WTC11 (cell line): Measurements from ENCODE around the gene ILRUN. TPM values are rescaled to one million over a fixed set of nuclear protein-coding genes. Genes with fewer than 3 reads are reported as not detected.
A peak's percentile ranks its signal among the peaks of the same experiment; 100 is the strongest.
"Not testable (repeated sequence)": the region's sequence is repeated elsewhere in the genome, so short reads cannot be mapped to it uniquely, and the experiment has no call there.

Experiments used
- ATAC-seq: fragments of 200-7000 bp; cut with Tn5 transposase; 2 replicates; pipeline ENCODE4 v1.10.0; 2021; ENCODE audit warnings: mild to moderate bottlenecking, moderate library complexity
- CTCF ChIA-PET: fragments of 300-600 bp; sonication (Branson Sonifier 250); formaldehyde crosslinking; loops from one replicate; lab custom pipeline; 2021; ENCODE audit warnings: antibody characterized with exemption; lab: Charles Lee
- POLR2A ChIA-PET: fragments of 350-600 bp; sonication (Branson Sonifier 250); formaldehyde crosslinking; loops from one replicate; lab custom pipeline; 2021; ENCODE audit warnings: antibody characterized with exemption; lab: Charles Lee
- DNase-seq: peaks from one replicate; pipeline ENCODE4 v3.0.0; 2021; ENCODE audit warnings: low spot score
- H3K27ac Mint-ChIP-seq: 2 replicates; pipeline ENCODE4 v1.8.0; 2021; ENCODE audit warnings: mixed read lengths
- H3K27me3 Mint-ChIP-seq: 2 replicates; pipeline ENCODE4 v1.8.0; 2021; ENCODE audit warnings: low read depth, mild to moderate bottlenecking, moderate library complexity, mixed read lengths
- H3K36me3 Mint-ChIP-seq: 2 replicates; pipeline ENCODE4 v1.8.0; 2021; ENCODE audit warnings: mixed read lengths
- H3K4me1 Mint-ChIP-seq: 2 replicates; pipeline ENCODE4 v1.8.0; 2022; ENCODE audit warnings: mixed read lengths
- H3K4me3 Mint-ChIP-seq: 2 replicates; pipeline ENCODE4 v1.8.0; 2021; ENCODE audit warnings: mild to moderate bottlenecking, moderate library complexity, mixed read lengths
- H3K9me3 Mint-ChIP-seq: 2 replicates; pipeline ENCODE4 v1.8.0; 2021; ENCODE audit warnings: mixed read lengths
- CDX4 ChIP-seq: fragments of 250-450 bp; sonication (Bioruptor Pico); IDR thresholded peaks from 2 replicates; pipeline ENCODE4 v1.9.0; 2021; ENCODE audit warnings: moderate library complexity, mild to moderate bottlenecking, inconsistent platforms, borderline replicate concordance
- ERG ChIP-seq: fragments of 250-450 bp; sonication (Bioruptor Pico); IDR thresholded peaks from 2 replicates; pipeline ENCODE4 v1.8.0; 2021; ENCODE audit warnings: mild to moderate bottlenecking
- ESRRA ChIP-seq: sonication (generic); formaldehyde crosslinking; IDR thresholded peaks from 2 replicates; pipeline ENCODE4 v1.8.1; 2022; ENCODE audit warnings: mild to moderate bottlenecking, missing genetic modification reagents, borderline replicate concordance
- FOXJ3 ChIP-seq: sonication (generic); formaldehyde crosslinking; IDR thresholded peaks from 2 replicates; pipeline ENCODE4 v1.9.0; 2021; ENCODE audit warnings: missing genetic modification reagents, mild to moderate bottlenecking, borderline replicate concordance
- FOXP1 ChIP-seq: sonication (generic); formaldehyde crosslinking; IDR thresholded peaks from 2 replicates; pipeline ENCODE4 v1.8.0; 2022; ENCODE audit warnings: missing genetic modification reagents, mild to moderate bottlenecking, moderate library complexity, borderline replicate concordance
- GABPB1 ChIP-seq: sonication (generic); formaldehyde crosslinking; IDR thresholded peaks from 2 replicates; pipeline ENCODE4 v1.8.1; 2023; ENCODE audit warnings: mild to moderate bottlenecking, missing genetic modification reagents
- KAT7 ChIP-seq: sonication (generic); formaldehyde crosslinking; IDR thresholded peaks from 2 replicates; pipeline ENCODE4 v1.8.1; 2023; ENCODE audit warnings: missing genetic modification reagents, mild to moderate bottlenecking, borderline replicate concordance
- MLX ChIP-seq: sonication (generic); formaldehyde crosslinking; IDR thresholded peaks from 2 replicates; pipeline ENCODE4 v1.8.1; 2023; ENCODE audit warnings: mild to moderate bottlenecking, missing genetic modification reagents, moderate library complexity
- ZBTB43 ChIP-seq: sonication (generic); formaldehyde crosslinking; IDR thresholded peaks from 2 replicates; pipeline ENCODE4 v1.8.1; 2023; ENCODE audit warnings: mild to moderate bottlenecking, missing genetic modification reagents
- ZNF138 ChIP-seq: sonication (generic); formaldehyde crosslinking; conservative IDR thresholded peaks from 2 replicates; pipeline ENCODE4 v1.8.1; 2022; ENCODE audit warnings: mild to moderate bottlenecking, moderate library complexity, missing genetic modification reagents
- ZNF532 ChIP-seq: fragments of 250-450 bp; sonication (Bioruptor Pico); IDR thresholded peaks from 2 replicates; pipeline ENCODE4 v1.9.0; 2021; ENCODE audit warnings: mild to moderate bottlenecking, borderline replicate concordance
- total RNA-seq: library from RNA; stranded (reverse); gene quantifications from 3 replicates; pipeline ENCODE4 v1.2.3, GENCODE V29; 2021
- TF ChIP-seq, protein P1 (sequence below): sonication (generic); formaldehyde crosslinking; conservative IDR thresholded peaks from 2 replicates; pipeline ENCODE4 v1.8.1; 2023; ENCODE audit warnings: mild to moderate bottlenecking, low read depth, missing genetic modification reagents, moderate library complexity
- TF ChIP-seq, protein P2 (sequence below): sonication (generic); formaldehyde crosslinking; IDR thresholded peaks from 2 replicates; pipeline ENCODE4 v1.8.0; 2022; ENCODE audit warnings: missing genetic modification reagents
- TF ChIP-seq, protein P3 (sequence below): sonication (generic); formaldehyde crosslinking; IDR thresholded peaks from 2 replicates; pipeline ENCODE4 v1.8.0; 2022; ENCODE audit warnings: mild to moderate bottlenecking, missing genetic modification reagents
- TF ChIP-seq, protein P4 (sequence below): sonication (generic); formaldehyde crosslinking; IDR thresholded peaks from 2 replicates; pipeline ENCODE4 v1.8.1; 2022; ENCODE audit warnings: low read depth, missing genetic modification reagents, borderline replicate concordance

ILRUN gene
- total RNA-seq, 1 experiment from 2014 or later = 75.5 TPM

- Mint-ChIP-seq H3K27ac (peak overlapping the region; percentile 29; the same call in 1 of the 2 replicates), H3K4me1 (no peaks in the 10 kb centered on the region), H3K4me3 (no peak overlapping the region), H3K27me3 (no peaks in the 10 kb centered on the region), H3K36me3 (peaks cover 7% of the 10 kb centered on the region), H3K9me3 (no peaks in the 10 kb centered on the region)
- no peak for TF ChIP-seq FOXJ3
- TF ChIP-seq, protein P1, sequence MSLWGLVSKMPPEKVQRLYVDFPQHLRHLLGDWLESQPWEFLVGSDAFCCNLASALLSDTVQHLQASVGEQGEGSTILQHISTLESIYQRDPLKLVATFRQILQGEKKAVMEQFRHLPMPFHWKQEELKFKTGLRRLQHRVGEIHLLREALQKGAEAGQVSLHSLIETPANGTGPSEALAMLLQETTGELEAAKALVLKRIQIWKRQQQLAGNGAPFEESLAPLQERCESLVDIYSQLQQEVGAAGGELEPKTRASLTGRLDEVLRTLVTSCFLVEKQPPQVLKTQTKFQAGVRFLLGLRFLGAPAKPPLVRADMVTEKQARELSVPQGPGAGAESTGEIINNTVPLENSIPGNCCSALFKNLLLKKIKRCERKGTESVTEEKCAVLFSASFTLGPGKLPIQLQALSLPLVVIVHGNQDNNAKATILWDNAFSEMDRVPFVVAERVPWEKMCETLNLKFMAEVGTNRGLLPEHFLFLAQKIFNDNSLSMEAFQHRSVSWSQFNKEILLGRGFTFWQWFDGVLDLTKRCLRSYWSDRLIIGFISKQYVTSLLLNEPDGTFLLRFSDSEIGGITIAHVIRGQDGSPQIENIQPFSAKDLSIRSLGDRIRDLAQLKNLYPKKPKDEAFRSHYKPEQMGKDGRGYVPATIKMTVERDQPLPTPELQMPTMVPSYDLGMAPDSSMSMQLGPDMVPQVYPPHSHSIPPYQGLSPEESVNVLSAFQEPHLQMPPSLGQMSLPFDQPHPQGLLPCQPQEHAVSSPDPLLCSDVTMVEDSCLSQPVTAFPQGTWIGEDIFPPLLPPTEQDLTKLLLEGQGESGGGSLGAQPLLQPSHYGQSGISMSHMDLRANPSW (CRISPR knock-in tag) = no peak
- no peak for TF ChIP-seq KAT7 (CRISPR knock-in tag)
- no peak for TF ChIP-seq ZBTB43
- no peak for TF ChIP-seq FOXP1 (CRISPR knock-in tag)
- TF ChIP-seq, protein P2, sequence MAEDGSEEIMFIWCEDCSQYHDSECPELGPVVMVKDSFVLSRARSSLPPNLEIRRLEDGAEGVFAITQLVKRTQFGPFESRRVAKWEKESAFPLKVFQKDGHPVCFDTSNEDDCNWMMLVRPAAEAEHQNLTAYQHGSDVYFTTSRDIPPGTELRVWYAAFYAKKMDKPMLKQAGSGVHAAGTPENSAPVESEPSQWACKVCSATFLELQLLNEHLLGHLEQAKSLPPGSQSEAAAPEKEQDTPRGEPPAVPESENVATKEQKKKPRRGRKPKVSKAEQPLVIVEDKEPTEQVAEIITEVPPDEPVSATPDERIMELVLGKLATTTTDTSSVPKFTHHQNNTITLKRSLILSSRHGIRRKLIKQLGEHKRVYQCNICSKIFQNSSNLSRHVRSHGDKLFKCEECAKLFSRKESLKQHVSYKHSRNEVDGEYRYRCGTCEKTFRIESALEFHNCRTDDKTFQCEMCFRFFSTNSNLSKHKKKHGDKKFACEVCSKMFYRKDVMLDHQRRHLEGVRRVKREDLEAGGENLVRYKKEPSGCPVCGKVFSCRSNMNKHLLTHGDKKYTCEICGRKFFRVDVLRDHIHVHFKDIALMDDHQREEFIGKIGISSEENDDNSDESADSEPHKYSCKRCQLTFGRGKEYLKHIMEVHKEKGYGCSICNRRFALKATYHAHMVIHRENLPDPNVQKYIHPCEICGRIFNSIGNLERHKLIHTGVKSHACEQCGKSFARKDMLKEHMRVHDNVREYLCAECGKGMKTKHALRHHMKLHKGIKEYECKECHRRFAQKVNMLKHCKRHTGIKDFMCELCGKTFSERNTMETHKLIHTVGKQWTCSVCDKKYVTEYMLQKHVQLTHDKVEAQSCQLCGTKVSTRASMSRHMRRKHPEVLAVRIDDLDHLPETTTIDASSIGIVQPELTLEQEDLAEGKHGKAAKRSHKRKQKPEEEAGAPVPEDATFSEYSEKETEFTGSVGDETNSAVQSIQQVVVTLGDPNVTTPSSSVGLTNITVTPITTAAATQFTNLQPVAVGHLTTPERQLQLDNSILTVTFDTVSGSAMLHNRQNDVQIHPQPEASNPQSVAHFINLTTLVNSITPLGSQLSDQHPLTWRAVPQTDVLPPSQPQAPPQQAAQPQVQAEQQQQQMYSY (CRISPR knock-in tag) = no peak
- TF ChIP-seq ZNF532 (CRISPR knock-in tag) = no peak
- no peak for TF ChIP-seq GABPB1
- TF ChIP-seq CDX4 (CRISPR knock-in tag) = no peak
- TF ChIP-seq, protein P3, sequence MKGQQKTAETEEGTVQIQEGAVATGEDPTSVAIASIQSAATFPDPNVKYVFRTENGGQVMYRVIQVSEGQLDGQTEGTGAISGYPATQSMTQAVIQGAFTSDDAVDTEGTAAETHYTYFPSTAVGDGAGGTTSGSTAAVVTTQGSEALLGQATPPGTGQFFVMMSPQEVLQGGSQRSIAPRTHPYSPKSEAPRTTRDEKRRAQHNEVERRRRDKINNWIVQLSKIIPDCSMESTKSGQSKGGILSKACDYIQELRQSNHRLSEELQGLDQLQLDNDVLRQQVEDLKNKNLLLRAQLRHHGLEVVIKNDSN (CRISPR knock-in tag) = no peak
- no peak for TF ChIP-seq ERG (CRISPR knock-in tag)
- TF ChIP-seq, protein P4, sequence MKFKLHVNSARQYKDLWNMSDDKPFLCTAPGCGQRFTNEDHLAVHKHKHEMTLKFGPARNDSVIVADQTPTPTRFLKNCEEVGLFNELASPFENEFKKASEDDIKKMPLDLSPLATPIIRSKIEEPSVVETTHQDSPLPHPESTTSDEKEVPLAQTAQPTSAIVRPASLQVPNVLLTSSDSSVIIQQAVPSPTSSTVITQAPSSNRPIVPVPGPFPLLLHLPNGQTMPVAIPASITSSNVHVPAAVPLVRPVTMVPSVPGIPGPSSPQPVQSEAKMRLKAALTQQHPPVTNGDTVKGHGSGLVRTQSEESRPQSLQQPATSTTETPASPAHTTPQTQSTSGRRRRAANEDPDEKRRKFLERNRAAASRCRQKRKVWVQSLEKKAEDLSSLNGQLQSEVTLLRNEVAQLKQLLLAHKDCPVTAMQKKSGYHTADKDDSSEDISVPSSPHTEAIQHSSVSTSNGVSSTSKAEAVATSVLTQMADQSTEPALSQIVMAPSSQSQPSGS = no peak
- no peak for TF ChIP-seq MLX (CRISPR knock-in tag)
- TF ChIP-seq ZNF138 (CRISPR knock-in tag) = no peak
- no peak for TF ChIP-seq ESRRA (CRISPR knock-in tag)
- ATAC-seq (no peak), DNase-seq (no peak)
- ChIA-PET POLR2A (no interaction called here), CTCF (no interaction called here)
Measured at GRCh38 chr6:34650823-34651222, 45.7 kb downstream of the ILRUN start.

GRCh38 chr6:34650232-34650631 lies 46.3 kb downstream of the ILRUN start:
- ATAC-seq, POLR2A ChIA-PET, H3K27ac Mint-ChIP-seq, H3K4me3 Mint-ChIP-seq, H3K27me3 Mint-ChIP-seq, CTCF ChIA-PET, H3K36me3 Mint-ChIP-seq, H3K4me1 Mint-ChIP-seq, DNase-seq, H3K9me3 Mint-ChIP-seq: not testable (repeated sequence)
